SHP77 treated with DMSO at 0.1 percent for 48 hours (cell line): ENCODE measurements around the gene INTS6L.
"Not testable (repeated sequence)": the region's sequence is repeated elsewhere in the genome, so short reads cannot be mapped to it uniquely, and the experiment has no call there.

Experiments
- DNase-seq: peaks from one replicate; lab custom pipeline; 2025; lab: John Stamatoyannopoulos, UW

Gene INTS6L

DNA sequence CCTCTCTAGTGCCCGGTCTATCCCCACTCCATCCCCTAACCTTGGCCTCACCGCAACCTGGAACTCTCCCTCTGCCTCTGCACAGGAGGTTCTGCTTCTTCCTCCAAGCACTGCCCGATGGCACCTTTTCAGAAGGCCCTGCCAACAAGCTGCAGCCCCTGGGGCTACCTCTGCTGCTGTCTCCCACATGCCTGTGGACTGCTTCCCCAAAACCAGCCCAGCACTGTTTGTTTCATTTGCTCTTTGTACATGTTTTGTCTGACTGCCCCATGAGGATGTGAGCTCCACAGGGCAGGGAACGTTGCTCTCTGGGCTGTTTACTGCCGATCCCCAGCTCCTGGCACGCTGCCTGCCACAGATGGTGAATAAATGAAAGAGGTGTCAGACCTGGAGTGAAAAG lies 85.4 kb downstream of the INTS6L start:
- DNase-seq = no peak

DNA sequence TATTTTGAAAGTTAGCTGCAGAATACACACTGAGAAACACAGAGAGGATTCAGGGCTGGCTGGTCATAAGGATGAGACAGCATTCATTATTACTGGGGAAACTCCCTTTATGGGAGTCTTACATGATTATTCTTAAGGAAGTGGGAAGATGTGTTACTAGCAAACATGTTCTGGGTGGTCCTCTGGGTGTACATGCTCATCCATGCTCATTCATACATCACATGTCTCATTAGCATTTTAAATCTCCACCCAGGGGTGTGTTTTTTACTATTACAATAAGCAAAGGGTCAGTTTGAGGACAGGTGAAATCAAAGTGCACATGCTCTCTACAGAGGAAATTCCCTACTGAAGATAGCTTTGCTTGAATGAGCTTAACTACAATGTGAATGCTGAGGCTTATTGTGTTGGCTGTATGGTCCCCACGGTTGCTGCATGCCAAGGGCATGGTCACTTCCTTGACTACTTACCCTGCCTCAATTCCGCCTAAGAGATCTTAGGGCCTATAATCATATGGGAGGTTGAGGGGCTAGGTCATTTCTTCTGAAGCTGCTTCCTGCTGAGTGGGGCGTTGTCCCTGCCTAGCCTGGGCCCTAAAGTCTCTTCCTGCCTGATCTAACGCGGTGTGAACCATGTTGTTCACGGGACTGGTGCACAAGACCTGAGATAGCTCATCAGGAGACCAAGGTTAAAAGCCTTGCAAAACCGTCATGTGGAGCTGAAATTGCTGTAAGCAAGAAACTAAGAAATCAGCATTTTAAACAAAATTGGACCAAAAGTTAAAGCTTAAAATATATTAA lies 104.1 kb downstream of the INTS6L start:
- not testable (repeated sequence) for DNase-seq

GRCh38 chrX:135625995-135626394 lies 105.5 kb downstream of the INTS6L start:
- DNase-seq = no peak

DNA sequence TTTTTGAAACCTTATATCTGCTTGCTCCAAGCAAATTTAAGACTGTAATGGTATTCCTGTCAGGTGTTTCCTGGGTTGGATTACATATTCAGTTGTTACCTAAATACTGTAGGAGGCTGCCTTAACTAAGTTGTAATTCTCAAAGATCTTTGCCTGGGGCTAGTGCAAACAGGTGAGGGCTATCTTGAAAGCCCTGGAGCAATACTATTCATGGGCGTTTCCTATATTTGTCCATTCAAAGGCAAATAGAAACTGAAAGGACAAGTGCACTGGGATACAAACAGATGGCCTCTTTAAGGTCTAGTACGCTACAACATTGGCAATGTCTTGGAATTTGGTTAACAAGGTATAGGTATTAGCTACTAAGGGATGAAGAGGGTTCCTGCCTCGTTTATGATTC lies 108.9 kb downstream of the INTS6L start:
- DNase-seq = no peak
